ENCODE results near the gene CAPNS1. TPM values are rescaled to one million over a fixed set of nuclear protein-coding genes. Genes with fewer than 3 reads are reported as not detected.

The CAPNS1 gene
- total and polyA plus RNA-seq, 9 of the 15 experiments (the other 6 are each of a cell fraction or from before 2014, with no cell fraction given): 77.9 to 576 (median 258) TPM

- TF ChIP-seq BRD4 (IDR thresholded peaks at IDR 0.05) (no peak), FOSL1 (tag; conservative IDR thresholded peaks at IDR 0.05) (no peak), SFPQ (IDR thresholded peaks at IDR 0.05; ENCODE audit: low read depth, low read length) (no peak)
Measured at GRCh38 chr19:36152019-36152351, 12.1 kb downstream of the CAPNS1 start (continued).

- Histone ChIP-seq H3K27me3 (ENCODE audit: control insufficient read depth in 2 of 2, insufficient read depth in 2 of 2, low read length in 2 of 2) (no peaks in the 10 kb centered on the region), H3K27ac (ENCODE audit: extremely low read depth, low read depth, low read length) (no peak within 1 kb of the TSS), H3K9me1 (ENCODE audit: control insufficient read depth, insufficient read depth, low read length) (no peaks in the 10 kb centered on the region), H3K4me1 (replicated peaks in 1 of 2; ENCODE audit: control insufficient read depth in 2 of 2, insufficient read depth in 2 of 2, low read length in 2 of 2) (peaks cover 0 to 13% of the 10 kb centered on the region in 2 experiments; a peak in 2 of 5 replicates), H2AFZ (ENCODE audit: low read depth, low read length) (no peak within 1 kb of the TSS), H3K9me3 (replicated peaks; ENCODE audit: control insufficient read depth, insufficient read depth, low read depth, low read length) (no peaks in the 10 kb centered on the region), H4K20me1 (replicated peaks; ENCODE audit: control insufficient read depth, insufficient read depth, low read length) (no peaks in the 10 kb centered on the region), H3K9ac (ENCODE audit: insufficient read depth in 1 of 2, low read depth in 2 of 2, low read length in 2 of 2) (no peak within 1 kb of the TSS), H3K79me2 (ENCODE audit: control insufficient read depth, insufficient read depth, low read length) (no peaks in the 10 kb centered on the region), H3K4me2 (ENCODE audit: insufficient read depth, low read length) (no peak within 1 kb of the TSS), H3K4me3 (no peak within 1 kb of the TSS), H3K36me3 (ENCODE audit: control insufficient read depth, insufficient read depth, low read length) (peaks cover 42% of the 10 kb centered on the region; the same call in 2 of the 3 replicates)
- FAIRE-seq (no peak), DNase-seq (ENCODE audit: extremely low read depth in 1 of 4, low spot score in 3 of 4) (no peak), ATAC-seq (peak; percentile 44; the same call in 2 of the 3 replicates)
- CTCF ChIA-PET (ENCODE audit: low intra/inter-chr PET ratio): no interaction called here
- intact Hi-C loops (cut with micrococcal nuclease): no loop called here
- in situ Hi-C loops (cut with MboI): no loop called here
- 91% methylated on average over 10 of the region's 40 CpGs for WGBS (ENCODE audit: insufficient coverage, low coverage, missing lambda C conversion rate)
- no TSS peak for BruUV-seq (replicated peaks)
- POLR2A ChIA-PET: interaction anchor here (0.5 to 1.7 kb wide), 4 partner anchors 48 to 209 kb away, joined by 3 to 4 read pairs (median 4); partner anchors contain the start of genes ZNF146 and ZNF565
- TF ChIP-seq ATF6 (CRISPR knock-in tag; IDR thresholded peaks at IDR 0.05) (no peak), TCF3 (CRISPR knock-in tag; IDR thresholded peaks at IDR 0.05) (no peak), ESRRB (CRISPR knock-in tag; IDR thresholded peaks at IDR 0.05; ENCODE audit: borderline replicate concordance) (no peak), ZNF165 (CRISPR knock-in tag; IDR thresholded peaks at IDR 0.05; ENCODE audit: borderline replicate concordance) (no peak), SIX5 (IDR thresholded peaks at IDR 0.05; ENCODE audit: borderline replicate concordance in 1 of 2, insufficient read depth in 1 of 2, low read depth in 1 of 2, low read length in 2 of 2) (no peak), ZNF785 (CRISPR knock-in tag; IDR thresholded peaks at IDR 0.05) (no peak), ARID3A (IDR thresholded peaks at IDR 0.05; ENCODE audit: borderline replicate concordance, low read depth, low read length) (no peak), POLR2G (IDR thresholded peaks at IDR 0.05; ENCODE audit: low read depth, low read length) (peak; percentile 12; the same call in 1 of the 2 replicates), ZNF668 (CRISPR knock-in tag; IDR thresholded peaks at IDR 0.05) (no peak), SAP30 (IDR thresholded peaks at IDR 0.05; ENCODE audit: borderline replicate concordance, insufficient read depth, low read depth, low read length, poor library complexity, severe bottlenecking) (no peak), RBFOX2 (IDR thresholded peaks at IDR 0.05; ENCODE audit: low read depth, low read length) (peak; percentile 46; the same call in 1 of the 2 replicates)
Measured at GRCh38 chr19:36152352-36153091, 12.7 kb downstream of the CAPNS1 start, which contains the start of gene COX7A1. TSS of gene COX7A1 (minus strand) at chr19:36152447. CDS start at chr19:36152407, 40 bp downstream.

All from K562 (cell line).